NB4 (cell line): ENCODE measurements around the gene TUT4.

ENCODE experiments used
- POLR2A ChIP-seq: IDR thresholded peaks from 2 replicates; pipeline ENCODE4 v1.6.1; 2011; ENCODE audit warnings: mild to moderate bottlenecking; ENCODE audit not compliant: insufficient read length; ENCODE audit errors: extremely low read depth
- TF ChIP-seq, protein P1 (sequence below): IDR thresholded peaks from 2 replicates; pipeline ENCODE4 v1.6.1; 2011; ENCODE audit warnings: low read depth, low read length

DNA sequence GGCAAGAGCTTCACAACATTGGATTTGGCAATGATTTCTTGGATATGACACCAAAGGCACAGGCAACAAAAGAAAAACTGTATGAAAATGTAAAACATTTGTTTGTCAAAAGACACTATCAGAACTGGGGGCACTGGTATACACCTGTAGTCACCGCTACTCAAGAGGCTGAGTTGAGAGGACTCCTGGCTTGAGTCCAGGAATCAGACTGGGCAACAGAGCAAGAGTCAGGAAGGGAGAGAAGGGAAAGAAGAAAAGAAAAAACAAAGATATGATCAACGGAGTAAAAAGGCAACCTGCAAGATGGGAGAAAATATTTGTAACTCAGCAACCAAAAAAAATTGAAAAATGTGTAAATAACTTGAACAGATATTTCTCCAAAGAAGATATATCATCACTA lies 6.0 kb upstream of the TUT4 start:
- TF ChIP-seq POLR2A = no peak
- TF ChIP-seq, protein P1, sequence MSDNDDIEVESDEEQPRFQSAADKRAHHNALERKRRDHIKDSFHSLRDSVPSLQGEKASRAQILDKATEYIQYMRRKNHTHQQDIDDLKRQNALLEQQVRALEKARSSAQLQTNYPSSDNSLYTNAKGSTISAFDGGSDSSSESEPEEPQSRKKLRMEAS = no peak
